ENCODE data around the gene ZEB1.

- TF ChIP-seq CTCF (IDR thresholded peaks at IDR 0.05) (no peak), EP300 (IDR thresholded peaks at IDR 0.05) (no peak)
These were observed 62.2 kb downstream of the ZEB1 start for GRCh38 chr10:31381171-31381570.

Measured in sigmoid colon (tissue), 4 donors.